GM20000 (cell line): ENCODE data around the gene KLF6.
"Not testable (repeated sequence)": the region's sequence is repeated elsewhere in the genome, so short reads cannot be mapped to it uniquely, and the experiment has no call there.

Experiments used
- DNase-seq: peaks from one replicate; pipeline ENCODE4 v3.0.0; 2012; ENCODE audit warnings: low spot score
- CTCF ChIP-seq: IDR thresholded peaks from 2 replicates; pipeline ENCODE4 v1.5.1; 2012; ENCODE audit warnings: mild to moderate bottlenecking, control low read depth; ENCODE audit errors: extremely low read depth, missing control alignments

Gene KLF6

GRCh38 chr10:3745521-3745920, 39.5 kb downstream of the KLF6 start:
- no peak for TF ChIP-seq CTCF
- DNase-seq, result no peak

- TF ChIP-seq CTCF, result no peak
- no peak for DNase-seq
These were observed 43.1 kb downstream of the KLF6 start for GRCh38 chr10:3741688-3742461.

- no peak for DNase-seq
- no peak for TF ChIP-seq CTCF
These were observed 44.7 kb downstream of the KLF6 start for GRCh38 chr10:3740157-3740871.

GRCh38 chr10:3738855-3739350, 46.1 kb downstream of the KLF6 start:
- no peak for DNase-seq
- TF ChIP-seq CTCF, result no peak

GRCh38 chr10:3737864-3738263, 47.1 kb downstream of the KLF6 start:
- TF ChIP-seq CTCF, result no peak
- DNase-seq, result no peak

- no peak for DNase-seq
- TF ChIP-seq CTCF, result no peak
These were observed 49.8 kb downstream of the KLF6 start for GRCh38 chr10:3735175-3735574.

GRCh38 chr10:3734111-3734510, 50.9 kb downstream of the KLF6 start:
- TF ChIP-seq CTCF, result no peak
- no peak for DNase-seq

GRCh38 chr10:3732183-3732582, 52.8 kb downstream of the KLF6 start:
- not testable (repeated sequence) for DNase-seq
